Glomerular endothelial cell (primary cell): ENCODE measurements around the gene VPREB1. TPM values are rescaled to one million over a fixed set of nuclear protein-coding genes. Genes with fewer than 3 reads are reported as not detected.
A peak's percentile ranks its signal among the peaks of the same experiment; 100 is the strongest.
"Not testable (repeated sequence)": the region's sequence is repeated elsewhere in the genome, so short reads cannot be mapped to it uniquely, and the experiment has no call there.

ENCODE experiments used
- DNase-seq: peaks from one replicate; pipeline ENCODE4 v3.0.0-alpha.2; 2011; ENCODE audit warnings: low read depth, low spot score; ENCODE audit errors: extremely low read depth
- total RNA-seq: library from RNA; depleted of rRNA; stranded (reverse); fragments of >200 nt; gene quantifications from 2 replicates; pipeline ENCODE4 v1.2.3, GENCODE V29; 2015

VPREB1 gene
- not detected in 2 replicates for total RNA-seq

GRCh38 chr22:22244316-22245250 lies at the start of gene VPREB1:
TSS of gene VPREB1 (plus strand) at chr22:22244786. CDS start at chr22:22244814, 28 bp downstream.
- DNase-seq = no peak

- DNase-seq = no peak
Observed at GRCh38 chr22:22194931-22195264, 49.7 kb upstream of the VPREB1 start.

GRCh38 chr22:22195265-22196017 lies 49.1 kb upstream of the VPREB1 start:
- peak; percentile 14 for DNase-seq

GRCh38 chr22:22196018-22196533 lies 48.5 kb upstream of the VPREB1 start:
- DNase-seq = no peak

GRCh38 chr22:22196833-22197477 lies 47.6 kb upstream of the VPREB1 start:
- no peak for DNase-seq

- DNase-seq = no peak
Observed at GRCh38 chr22:22197993-22198402, 46.6 kb upstream of the VPREB1 start.

- no peak for DNase-seq
Observed at GRCh38 chr22:22198751-22199150, 45.8 kb upstream of the VPREB1 start.

- DNase-seq = no peak
Observed at GRCh38 chr22:22199634-22200033, 45.0 kb upstream of the VPREB1 start.

GRCh38 chr22:22200569-22201184 lies 43.9 kb upstream of the VPREB1 start:
- no peak for DNase-seq

GRCh38 chr22:22201185-22201929 lies 43.2 kb upstream of the VPREB1 start:
- DNase-seq = no peak

GRCh38 chr22:22201930-22202343 lies 42.6 kb upstream of the VPREB1 start:
- DNase-seq = no peak

- DNase-seq = no peak
Observed at GRCh38 chr22:22203048-22203971, 41.3 kb upstream of the VPREB1 start.

- DNase-seq = peak; percentile 29
Observed at GRCh38 chr22:22207845-22208564, 36.6 kb upstream of the VPREB1 start.

GRCh38 chr22:22208652-22209051 lies 35.9 kb upstream of the VPREB1 start:
- no peak for DNase-seq

- not testable (repeated sequence) for DNase-seq
Observed at GRCh38 chr22:22209080-22209640, 35.4 kb upstream of the VPREB1 start.

GRCh38 chr22:22210375-22210774 lies 34.2 kb upstream of the VPREB1 start:
- DNase-seq = peak; percentile 20

- no peak for DNase-seq
Observed at GRCh38 chr22:22210889-22211833, 33.4 kb upstream of the VPREB1 start.
